HG03520 (cell line): Measurements from ENCODE around the gene RNLS.

Source experiments
- ATAC-seq: cut with Tn5 transposase; IDR thresholded peaks from one replicate; pipeline ENCODE4 v1.9.1; 2021; ENCODE audit warnings: mild to moderate bottlenecking, moderate library complexity; ENCODE audit not compliant: unreplicated experiment

RNLS gene

DNA sequence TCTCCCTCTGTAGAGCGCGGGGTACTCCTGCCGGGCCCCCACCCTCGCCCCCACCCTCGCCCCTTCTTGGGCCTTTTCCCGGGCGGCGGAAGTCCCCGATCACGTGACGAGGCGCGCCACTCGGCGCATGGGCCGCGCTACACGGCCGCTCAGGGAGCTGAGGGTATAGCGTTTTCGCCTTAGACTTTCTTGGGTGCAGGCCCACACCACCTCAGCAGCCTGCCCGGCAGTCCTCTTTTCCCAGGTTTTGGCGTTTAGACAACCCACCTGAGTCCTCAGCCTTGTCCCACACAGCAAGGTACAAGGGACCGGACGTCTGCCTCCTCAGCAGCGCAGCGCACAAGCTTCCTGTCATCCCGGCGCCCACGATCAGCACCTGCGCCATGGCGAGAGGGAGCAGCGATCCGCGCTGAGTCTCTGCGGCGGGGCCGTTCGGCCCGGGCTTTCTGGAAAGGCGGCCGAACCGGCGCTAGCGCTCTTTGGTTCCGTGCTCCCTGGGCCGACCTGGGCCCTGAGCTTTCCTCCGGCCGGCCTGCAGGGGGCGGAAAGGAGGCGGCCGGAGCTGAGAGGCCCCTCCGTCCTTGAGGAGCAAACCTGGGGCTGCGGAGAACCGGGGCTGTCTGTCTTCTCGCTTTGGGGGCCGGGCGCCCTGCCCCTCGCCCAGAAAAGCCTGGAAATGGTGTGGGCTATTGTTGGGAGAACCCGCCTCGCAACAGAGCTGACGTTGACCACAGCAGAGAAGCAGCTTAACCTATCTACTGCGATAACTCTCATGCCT is at the start of gene RNLS:
Gene RNLS (minus strand): TSS at position 513 of the 778 bp plus-strand sequence.
- ATAC-seq: peak; percentile 78

DNA sequence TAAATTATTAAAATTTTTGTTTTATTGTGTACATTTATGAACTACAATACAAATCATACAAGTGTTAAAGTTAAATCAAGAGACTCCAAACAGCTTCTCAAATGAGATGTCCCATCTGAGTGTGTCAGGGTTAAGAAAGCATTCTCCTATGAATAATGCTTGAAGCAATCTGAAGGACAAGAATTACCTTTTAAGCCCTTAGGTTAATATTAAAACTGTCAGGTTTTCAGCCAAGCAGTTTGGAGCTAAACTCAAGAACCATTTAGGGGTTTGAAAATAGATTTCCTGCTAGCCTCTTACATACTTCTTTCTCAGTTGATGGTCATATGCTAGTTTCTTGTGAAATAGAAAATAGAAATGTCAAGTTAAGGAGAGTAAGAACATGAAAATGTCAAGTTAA is 41.7 kb upstream of the RNLS start:
- ATAC-seq: no peak

DNA sequence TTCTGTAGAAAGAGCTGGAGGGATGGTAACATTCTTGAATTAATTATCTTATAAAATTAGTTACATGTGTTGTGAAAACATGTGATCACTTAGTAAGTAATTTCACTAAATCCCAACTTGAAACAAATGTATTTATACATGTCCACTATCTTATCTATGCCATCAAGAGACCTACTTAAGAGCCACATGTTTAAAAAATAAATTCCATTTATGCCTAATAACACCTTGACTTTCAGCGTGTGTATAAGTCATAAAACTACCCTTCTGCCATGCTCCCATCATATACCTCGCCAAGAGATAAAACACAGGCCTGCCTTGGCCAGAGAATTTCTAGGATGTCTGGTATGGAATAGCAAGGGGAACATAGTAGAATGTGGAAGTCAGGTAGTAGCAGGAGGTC is 40.7 kb upstream of the RNLS start:
- no peak for ATAC-seq

DNA sequence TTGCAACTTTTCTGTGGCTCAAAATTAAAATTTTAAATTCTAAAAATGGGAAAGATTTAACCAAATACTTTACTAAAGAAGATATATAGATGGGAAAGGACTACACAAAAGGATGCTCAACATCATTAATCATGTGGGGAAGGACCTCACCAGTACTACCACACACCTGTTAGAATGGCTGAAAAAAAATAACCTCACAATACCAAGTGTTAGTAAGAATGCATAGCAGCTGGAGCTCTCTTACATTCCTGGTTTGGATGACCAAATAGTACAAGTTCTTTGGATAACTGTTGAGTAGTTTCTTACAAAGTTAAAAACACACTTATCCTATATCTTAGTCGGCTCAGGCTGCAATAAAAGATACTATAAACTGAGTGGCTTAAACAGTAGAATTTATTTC is 37.3 kb upstream of the RNLS start:
- no peak for ATAC-seq

DNA sequence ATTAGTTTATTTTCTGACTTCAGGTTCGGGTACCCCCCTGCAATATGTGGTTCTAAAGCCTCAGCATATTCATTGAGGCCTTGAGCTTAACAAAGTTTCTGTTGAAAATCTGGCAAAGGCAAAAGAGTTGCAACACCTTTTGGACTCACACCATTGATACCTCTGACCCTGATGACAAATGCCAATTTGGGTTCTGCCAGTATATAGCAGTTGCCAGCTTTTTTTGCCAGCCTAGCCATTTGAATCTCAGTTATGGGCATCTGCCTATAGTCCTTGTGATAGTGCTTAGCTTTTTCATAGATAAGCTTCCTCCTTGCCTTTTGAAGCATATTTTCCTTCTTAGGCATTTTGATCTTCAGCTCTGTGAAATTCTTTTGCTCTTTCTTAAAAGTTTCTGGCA is 35.4 kb upstream of the RNLS start:
- ATAC-seq: no peak

DNA sequence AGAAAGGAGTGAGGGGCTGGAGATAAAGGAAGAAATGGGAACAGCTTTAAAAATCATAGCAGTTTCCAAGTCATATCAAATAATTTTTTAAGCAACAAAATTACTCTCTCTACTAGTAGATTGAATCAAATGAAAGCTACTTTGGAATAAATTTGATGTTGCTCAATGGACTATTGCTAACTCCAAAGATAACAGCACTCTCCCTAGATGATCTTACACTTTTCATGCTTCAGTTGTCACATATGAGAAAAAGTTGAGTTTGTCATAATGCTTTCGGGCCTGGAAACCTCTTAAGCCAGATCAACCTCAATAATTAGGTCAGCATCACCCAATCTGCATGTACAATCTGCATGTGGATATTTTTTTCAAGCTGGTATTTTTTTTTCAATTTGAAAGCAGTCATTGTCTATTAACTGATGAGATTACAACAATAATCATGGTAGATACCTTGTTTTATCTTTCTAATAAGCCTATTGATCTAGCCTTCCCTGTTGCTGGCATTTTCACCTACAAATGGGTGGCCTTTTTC is 34.7 kb upstream of the RNLS start:
- no peak for ATAC-seq

DNA sequence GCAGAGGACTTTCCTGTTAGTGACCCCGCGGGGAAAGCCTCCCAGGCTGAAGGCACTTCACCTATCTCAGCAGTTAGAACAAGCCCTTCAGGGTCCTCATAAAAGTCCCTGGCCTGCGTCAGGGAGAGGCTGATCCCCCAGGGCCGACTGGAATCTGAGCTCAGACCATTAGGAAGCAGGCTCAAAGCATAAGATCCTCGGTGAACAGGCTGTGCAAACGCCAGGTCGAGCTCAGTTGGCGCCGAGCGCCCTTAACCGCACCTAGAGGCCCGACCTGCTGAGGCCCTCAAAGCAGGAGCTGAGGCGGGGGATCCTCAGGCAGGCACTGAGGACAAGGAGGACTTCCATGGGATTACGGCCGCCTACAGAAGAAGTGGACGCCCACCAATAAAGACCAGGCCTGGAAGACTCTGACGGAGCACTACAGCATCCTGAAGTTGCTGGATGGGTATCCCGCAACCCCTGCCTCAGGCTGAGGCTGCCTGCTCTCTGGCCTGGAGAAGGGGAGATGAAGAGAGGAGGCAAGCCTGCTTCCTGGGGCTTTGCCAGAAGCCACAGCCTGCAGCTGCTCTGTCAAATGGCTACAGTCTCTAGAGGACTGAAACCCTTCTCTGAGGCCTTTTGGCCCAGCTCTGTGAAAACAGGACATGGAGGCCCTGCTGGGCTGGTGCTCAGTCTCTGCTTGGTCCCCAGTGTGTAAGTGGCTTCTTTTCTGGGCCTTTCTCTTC is 33.3 kb upstream of the RNLS start:
- ATAC-seq: no peak

DNA sequence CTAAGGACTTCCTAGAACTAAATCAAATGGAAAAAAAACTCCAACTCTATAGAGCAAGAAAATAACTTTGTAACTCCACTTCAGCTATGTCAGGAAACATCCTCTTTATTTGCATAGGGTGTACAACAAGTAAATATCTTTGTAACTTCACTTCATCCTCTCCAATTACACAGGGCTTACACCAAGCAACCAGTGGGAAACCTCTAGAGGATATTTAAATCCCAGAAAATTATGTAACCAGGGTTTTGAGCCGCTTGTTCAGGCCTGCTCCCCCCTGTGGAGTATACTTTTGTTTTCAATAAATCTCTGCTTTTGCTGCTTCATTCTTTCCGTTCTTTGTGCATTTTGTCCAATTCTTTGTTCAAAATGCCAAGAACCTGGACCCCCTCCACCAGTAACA is 25.7 kb upstream of the RNLS start:
- no peak for ATAC-seq

DNA sequence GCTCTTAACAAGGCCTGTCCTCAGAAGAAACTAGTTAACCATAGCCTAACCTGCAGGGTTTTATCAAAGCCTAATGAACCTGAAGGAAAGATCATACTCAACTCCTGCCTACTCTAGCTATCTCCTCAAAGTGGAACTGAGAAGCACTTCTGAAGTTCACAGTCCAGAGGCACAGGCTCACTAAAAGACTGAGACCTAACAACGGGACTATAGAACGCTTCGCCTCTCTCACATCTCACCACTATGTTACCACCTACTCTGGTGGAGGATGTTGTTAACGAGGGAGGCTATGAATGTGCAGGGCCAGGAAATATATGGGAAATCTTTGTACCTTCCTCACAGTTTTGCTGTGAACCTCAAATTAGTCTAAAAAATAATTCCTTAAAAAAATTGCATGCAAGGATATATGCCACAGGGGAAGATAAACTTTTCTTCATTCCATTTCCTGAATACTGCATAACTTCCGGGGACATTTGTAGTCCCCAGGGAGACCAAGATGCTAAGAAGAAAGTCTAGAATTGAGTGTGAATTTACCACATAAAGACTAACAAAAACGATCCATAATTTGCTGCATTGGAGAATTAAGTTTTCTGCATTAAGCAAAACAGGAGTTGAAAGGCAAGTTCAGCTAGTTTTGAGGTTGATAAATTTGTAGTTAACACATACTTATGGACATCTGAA is 25.1 kb upstream of the RNLS start:
- ATAC-seq: no peak

DNA sequence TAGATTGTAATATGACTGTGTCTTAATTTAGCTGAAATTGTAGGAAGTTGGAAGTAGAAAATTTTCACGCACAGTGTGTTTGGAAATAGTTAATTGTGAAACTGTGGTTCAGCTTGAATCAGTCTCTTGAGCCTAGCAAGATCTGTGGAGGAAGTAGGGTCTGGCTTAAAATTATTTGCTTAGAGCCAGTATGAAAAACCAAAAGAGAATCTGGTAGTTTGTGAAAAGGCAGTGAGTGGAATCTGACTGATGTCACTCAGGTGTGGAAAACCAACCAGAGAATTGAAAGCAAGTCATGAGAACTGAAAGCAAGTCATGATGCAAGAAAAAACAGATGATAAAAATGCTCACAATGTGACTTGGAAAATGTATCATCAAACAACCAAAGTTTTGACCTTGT is 14.9 kb upstream of the RNLS start:
- peak; percentile 63 for ATAC-seq

DNA sequence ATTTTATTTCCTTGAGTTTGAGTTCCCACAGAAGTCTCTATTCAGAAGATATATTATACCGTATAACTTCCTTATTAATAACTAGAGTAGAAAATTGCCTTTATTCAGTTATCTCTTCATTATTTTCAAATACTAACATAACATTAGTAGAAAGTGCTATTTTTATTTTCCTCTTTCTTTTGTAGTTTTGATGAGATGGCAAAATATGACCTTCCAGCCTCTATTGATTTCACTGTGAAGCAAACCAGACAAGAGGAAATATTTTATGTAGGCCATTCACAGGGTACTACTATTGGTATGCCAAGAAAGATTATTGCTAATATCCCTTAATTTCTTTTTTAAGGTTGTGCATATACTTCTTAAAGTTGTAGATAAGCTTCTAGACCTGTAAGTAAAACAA is 11.4 kb upstream of the RNLS start:
- no peak for ATAC-seq

DNA sequence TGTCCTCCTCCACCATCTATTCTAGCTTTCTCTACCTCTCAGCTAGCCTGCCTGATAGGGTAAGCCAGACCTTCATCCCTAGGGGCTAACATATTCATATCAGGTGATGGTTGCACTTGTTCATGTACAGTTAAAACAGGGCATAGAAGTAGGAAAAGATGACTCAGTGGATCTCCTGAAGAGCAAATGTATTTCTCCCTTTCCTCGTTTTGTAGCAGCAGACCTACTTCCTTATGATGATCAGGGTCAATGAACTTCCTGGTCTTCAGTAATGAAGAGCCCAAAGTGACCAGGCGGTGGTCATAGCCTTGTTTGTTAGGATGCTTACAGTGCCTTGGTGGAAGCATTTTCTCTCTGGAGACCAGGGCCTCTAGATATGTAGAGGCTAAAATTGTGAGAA is 9.8 kb upstream of the RNLS start:
- no peak for ATAC-seq

DNA sequence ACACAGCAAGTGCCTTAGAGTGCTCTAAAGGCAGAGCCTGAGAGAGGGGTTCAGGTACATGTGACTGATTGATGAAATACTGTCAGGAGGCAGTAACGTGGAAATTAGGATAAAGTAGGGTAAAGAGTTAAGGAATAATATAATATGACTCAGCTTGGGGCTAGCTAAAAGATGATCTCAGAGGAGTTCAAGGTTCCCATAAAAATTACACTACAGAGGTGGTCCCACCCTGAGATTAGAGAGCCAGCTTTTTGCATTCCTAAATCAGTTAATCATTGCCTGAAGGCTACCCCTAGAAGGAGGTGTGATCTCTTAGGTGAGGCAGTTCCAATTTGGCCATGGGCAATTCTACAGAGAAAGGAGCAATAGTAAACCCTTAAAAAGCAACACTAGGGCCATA is 9.3 kb upstream of the RNLS start:
- no peak for ATAC-seq

DNA sequence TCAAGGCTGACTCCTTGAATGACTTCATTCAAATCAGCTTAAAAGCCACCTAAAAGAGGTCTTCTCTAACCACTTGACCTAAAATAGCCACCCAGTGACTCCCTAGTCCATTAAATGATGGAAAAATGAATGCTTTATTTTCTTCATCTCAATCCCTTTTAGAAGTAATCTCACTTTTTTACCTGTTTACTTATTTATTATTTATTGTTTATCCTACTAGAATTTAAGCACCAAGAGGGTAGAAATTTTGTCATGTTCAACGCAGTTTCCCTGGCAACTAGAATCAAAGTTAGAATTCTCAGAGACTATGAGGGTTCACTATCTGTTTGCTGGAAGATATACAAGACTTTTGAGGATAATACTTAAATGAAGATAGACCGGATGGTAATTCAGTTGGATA is 3.3 kb upstream of the RNLS start, which contains the start of gene LIPJ:
Gene LIPJ (plus strand): TSS at position 301 of the 400 bp plus-strand sequence. CDS start 3,926 bp downstream, outside the sequence.
- no peak for ATAC-seq

DNA sequence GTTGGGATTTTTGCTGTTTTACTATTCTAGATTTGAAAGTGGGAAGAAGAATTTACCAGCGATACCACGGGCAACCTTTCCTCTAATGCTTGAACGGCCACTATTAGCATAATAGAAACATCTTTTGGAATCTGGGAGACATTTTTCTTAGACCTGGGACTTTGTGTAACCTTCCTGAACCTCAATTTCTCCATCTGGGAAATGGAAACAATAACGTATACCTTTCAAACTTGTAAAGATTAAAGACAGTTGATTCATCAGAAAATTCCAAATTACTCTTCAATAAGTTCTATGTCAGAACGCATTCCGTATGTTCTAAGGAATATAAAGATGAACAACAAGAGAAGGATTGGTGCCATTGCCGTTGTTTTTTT is 453 bp upstream of the RNLS start:
- no peak for ATAC-seq

DNA sequence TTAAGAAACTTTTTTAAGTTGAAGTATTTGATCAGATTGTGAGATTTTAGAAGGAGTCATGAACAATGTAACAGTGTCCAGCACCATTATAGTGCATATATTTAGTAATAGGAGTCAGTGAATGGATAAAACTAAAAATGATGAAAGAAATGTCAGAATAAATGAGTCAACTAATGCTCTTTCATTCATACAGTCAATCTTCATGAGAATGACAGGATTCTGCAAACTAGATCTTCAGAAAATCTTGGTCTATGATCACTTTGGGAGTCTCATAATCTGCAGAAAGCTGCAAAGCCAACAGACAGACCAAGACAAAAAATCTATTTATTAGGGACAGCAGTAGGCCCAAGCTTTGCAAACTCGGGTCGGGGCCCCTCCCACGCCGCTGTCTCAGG is 710 bp downstream of the RNLS start:
- no peak for ATAC-seq

DNA sequence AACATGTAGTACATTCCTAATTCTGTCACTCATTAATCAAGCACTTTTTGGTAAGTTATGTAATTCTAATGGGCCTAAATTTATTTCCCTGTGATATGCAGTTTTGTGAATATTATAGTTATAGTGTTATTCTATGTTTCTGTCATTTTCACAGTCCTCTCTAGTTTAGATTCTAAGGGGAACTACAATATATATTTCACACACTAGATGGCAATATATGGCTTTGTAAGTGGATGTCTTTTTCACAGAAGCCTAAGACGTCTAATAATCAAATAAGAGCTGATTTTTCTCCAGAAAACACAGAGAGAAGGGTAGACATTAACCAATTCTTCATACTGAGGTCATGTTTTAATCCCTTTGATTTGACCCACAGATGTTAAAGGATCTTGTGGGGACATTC is 18.0 kb downstream of the RNLS start:
- ATAC-seq: no peak

DNA sequence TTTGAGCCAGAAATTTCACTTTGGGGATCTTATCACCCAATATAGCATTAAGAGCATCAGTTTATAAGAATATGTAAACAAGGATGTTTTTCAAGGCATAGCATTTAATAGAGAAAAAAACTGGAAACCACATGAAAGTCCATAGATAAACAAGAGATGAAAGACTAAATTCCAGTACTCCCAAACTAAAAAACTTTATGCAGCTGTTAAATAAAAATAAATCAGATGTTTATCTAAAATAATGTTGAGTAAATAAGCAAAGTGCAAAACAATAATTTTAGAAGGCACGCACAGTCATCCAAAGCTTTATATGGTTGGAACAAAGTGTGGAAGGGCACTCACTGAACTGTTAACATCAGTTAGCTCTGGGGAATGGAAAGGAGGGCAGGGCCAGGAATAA is 21.0 kb downstream of the RNLS start:
- no peak for ATAC-seq

DNA sequence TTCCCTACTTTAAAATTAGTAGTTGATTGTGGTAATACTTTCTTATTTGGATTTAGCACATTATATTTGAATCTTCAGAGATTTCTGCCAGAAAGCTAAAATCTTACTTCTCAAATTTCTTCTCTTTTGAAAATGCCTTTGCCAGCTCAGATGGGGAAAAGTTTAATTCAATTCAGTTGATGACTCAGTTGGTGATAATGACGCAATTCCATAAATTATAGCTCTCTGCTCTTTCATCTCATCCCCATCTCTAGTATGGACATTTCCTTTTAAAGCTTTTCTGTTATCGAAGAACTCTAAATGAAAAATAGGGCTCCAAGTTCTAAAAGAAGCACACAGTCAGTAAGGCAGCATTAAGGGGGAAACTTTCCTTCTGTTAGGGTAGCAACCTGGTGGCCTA is 25.5 kb downstream of the RNLS start:
- no peak for ATAC-seq

DNA sequence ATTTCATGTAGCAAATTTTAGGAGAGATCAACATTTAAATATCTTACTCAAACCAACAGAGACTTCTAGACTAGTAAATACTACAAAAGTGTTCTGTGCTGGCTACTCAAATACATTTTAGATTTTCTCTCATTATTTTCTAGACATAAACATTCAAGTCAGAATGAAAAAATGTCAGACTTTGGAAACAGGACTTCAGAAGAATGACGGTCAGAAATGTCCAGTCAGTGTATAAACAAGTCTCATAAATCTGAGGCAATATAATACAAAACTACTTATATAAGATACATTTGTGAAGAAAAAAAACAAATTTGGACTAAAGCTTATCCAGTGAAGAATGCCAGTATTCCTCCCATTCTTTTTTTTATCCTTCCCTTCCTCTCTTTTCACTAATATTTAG is 25.9 kb downstream of the RNLS start:
- no peak for ATAC-seq

DNA sequence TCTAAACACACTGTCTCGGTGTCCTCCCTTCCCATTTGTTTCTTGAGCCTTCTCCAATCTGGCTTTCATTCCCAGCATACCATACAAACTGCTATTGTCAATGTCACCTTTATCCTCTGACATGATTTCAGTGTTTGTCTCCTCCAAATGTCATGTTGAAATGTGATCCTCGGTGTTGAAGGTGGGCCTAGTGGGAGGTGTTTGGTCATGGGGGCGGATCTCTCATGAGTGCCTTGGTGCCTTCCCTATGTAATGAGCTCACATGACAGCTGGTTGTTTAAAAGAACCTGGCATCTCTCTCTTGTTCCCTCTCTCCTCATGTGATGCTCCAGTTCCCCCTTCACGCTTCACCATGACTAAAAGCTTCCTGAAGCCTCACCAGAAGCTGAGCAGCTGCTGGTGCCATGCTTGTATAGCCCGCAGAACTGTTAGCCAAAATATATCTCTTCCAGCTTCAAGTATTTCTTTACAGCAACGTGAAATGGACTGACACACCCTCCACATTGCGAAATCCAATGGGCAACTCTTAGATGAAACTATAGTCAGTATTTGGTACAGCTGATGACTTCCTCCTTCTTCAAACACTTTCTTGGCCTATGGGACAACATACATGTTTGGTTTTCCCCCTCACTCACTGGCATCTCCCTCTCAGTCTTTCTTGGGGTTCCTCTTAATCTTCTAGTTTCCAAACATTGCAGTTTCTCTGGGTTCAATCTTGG is 27.8 kb downstream of the RNLS start:
- no peak for ATAC-seq
